K562 (cell line): ENCODE data around the gene DAPK3. TPM values are rescaled to one million over a fixed set of nuclear protein-coding genes. Genes with fewer than 3 reads are reported as not detected.
A peak's percentile ranks its signal among the peaks of the same experiment; 100 is the strongest.

Experiments used
- CHD4 ChIP-seq: fragments of 200-600 bp; sonication (generic); IDR thresholded peaks from 3 replicates; pipeline ENCODE4 v1.6.1; 2012; ENCODE audit warnings: low read depth, mild to moderate bottlenecking, mixed read lengths, low read length, inconsistent platforms; ENCODE audit not compliant: insufficient read depth, insufficient replicate concordance, poor library complexity, severe bottlenecking
- CREBBP ChIP-seq: IDR thresholded peaks from one replicate; pipeline ENCODE4 v1.6.1; 2012; ENCODE audit warnings: low read depth, mild to moderate bottlenecking, control low read depth, inconsistent platforms, low read length
- E2F6 ChIP-seq, 2 experiments: IDR thresholded peaks; 2 replicates each; pipeline ENCODE4 v1.6.1; 2011; ENCODE audit warnings: borderline replicate concordance in 1 of 2, control low read depth in 1 of 2, low read depth in 1 of 2, low read length in 1 of 2, mild to moderate bottlenecking in 1 of 2, mixed read lengths in 1 of 2, moderate library complexity in 1 of 2; ENCODE audit not compliant: insufficient read depth in 1 of 2, insufficient read length in 1 of 2, poor library complexity in 1 of 2, severe bottlenecking in 1 of 2; ENCODE audit errors: extremely low read depth in 1 of 2
- FOXP4 ChIP-seq: sonication (generic); formaldehyde crosslinking; IDR thresholded peaks from 2 replicates; pipeline ENCODE4 v1.8.0; 2022; ENCODE audit warnings: mild to moderate bottlenecking, missing genetic modification reagents, borderline replicate concordance
- GABPB1 ChIP-seq: sonication (generic); formaldehyde crosslinking; IDR thresholded peaks from 2 replicates; pipeline ENCODE4 v1.8.0; 2022; ENCODE audit warnings: mild to moderate bottlenecking, missing genetic modification reagents
- JUNB ChIP-seq: fragments of 450-650 bp; formaldehyde crosslinking; conservative IDR thresholded peaks from 2 replicates; pipeline ENCODE4 v1.4.0; 2020; ENCODE audit warnings: mild to moderate bottlenecking
- KAT7 ChIP-seq: sonication (generic); formaldehyde crosslinking; IDR thresholded peaks from 2 replicates; pipeline ENCODE4 v1.8.0; 2022; ENCODE audit warnings: missing genetic modification reagents, mild to moderate bottlenecking, borderline replicate concordance
- KLF1 ChIP-seq: fragments of 450-650 bp; IDR thresholded peaks from 2 replicates; pipeline ENCODE4 v1.6.1; 2016; ENCODE audit warnings: missing genetic modification characterization, missing compliant biosample characterization
- LARP7 ChIP-seq: fragments of 450-650 bp; IDR thresholded peaks from 2 replicates; pipeline ENCODE4 v1.6.1; 2016
- NONO ChIP-seq, 2 experiments: fragments of 200-400 bp in 1 of 2; fragments of 450-650 bp in 1 of 2; formaldehyde crosslinking in 1 of 2; IDR thresholded peaks; 2 replicates each; pipeline ENCODE4 v1.6.1; 2017; ENCODE audit warnings: low read depth in 2 of 2, mild to moderate bottlenecking in 2 of 2, moderate library complexity in 2 of 2, low read length in 1 of 2
- NR3C1 ChIP-seq: sonication (generic); formaldehyde crosslinking; IDR thresholded peaks from 2 replicates; pipeline ENCODE4 v1.8.1; 2022; ENCODE audit warnings: missing genetic modification reagents
- POLR2AphosphoS5 ChIP-seq: IDR thresholded peaks from 2 replicates; pipeline ENCODE4 v1.6.1; 2011; ENCODE audit warnings: mild to moderate bottlenecking, low read depth, low read length, moderate library complexity; ENCODE audit not compliant: control insufficient read depth, insufficient read depth
- PRPF4 ChIP-seq: fragments of 200-400 bp; formaldehyde crosslinking; IDR thresholded peaks from one replicate; pipeline ENCODE4 v1.6.1; 2017; ENCODE audit warnings: low read length, low read depth, mild to moderate bottlenecking; ENCODE audit not compliant: insufficient read depth, poor library complexity, severe bottlenecking
- RBM22 ChIP-seq: fragments of 200-400 bp; formaldehyde crosslinking; IDR thresholded peaks from 2 replicates; pipeline ENCODE4 v1.6.1; 2018; ENCODE audit warnings: low read length, low read depth; ENCODE audit not compliant: poor library complexity, severe bottlenecking
- RBM39 ChIP-seq: fragments of 200-400 bp; formaldehyde crosslinking; optimal IDR thresholded peaks from 2 replicates; pipeline ENCODE3; 2018; ENCODE audit warnings: low read depth, low read length
- SAFB2 ChIP-seq: fragments of 200-400 bp; formaldehyde crosslinking; IDR thresholded peaks from 2 replicates; pipeline ENCODE4 v1.6.1; 2018; ENCODE audit warnings: borderline replicate concordance, low read length, low read depth, moderate library complexity; ENCODE audit not compliant: severe bottlenecking
- SRSF1 ChIP-seq: fragments of 200-400 bp; formaldehyde crosslinking; IDR thresholded peaks from 2 replicates; pipeline ENCODE4 v1.6.1; 2017; ENCODE audit warnings: mild to moderate bottlenecking, low read depth, low read length, moderate library complexity
- SUPT5H ChIP-seq: fragments of 450-650 bp; IDR thresholded peaks from 2 replicates; pipeline ENCODE4 v1.6.1; 2016
- ZC3H4 ChIP-seq: sonication (generic); formaldehyde crosslinking; IDR thresholded peaks from 2 replicates; pipeline ENCODE4 v1.9.0; 2021; ENCODE audit warnings: missing genetic modification reagents, borderline replicate concordance
- ZKSCAN3 ChIP-seq: fragments of 250-450 bp; sonication (Bioruptor Pico); IDR thresholded peaks from 2 replicates; pipeline ENCODE4 v1.4.0; 2020
- polyA plus RNA-seq, 8 experiments: library from polyadenylated mRNA; depleted of rRNA in 4 of 8; stranded (reverse) in 5 of 8; unstranded in 3 of 8; fragments of >200 nt; fragmentation: Nextera tagmentation in 2 of 8; fragmentation: Illumina TruSeq in 1 of 8; extraction: Ambion mirVana in 2 of 8; extraction: Trizol in 1 of 8; gene quantifications; 2 replicates each; pipeline versions ENCODE4 v1.2.1 to v1.2.3, GENCODE V29; 2011 to 2014; ENCODE audit warnings: inconsistent platforms in 1 of 8, missing spikeins in 1 of 8
- total RNA-seq, 7 experiments: library from RNA; depleted of rRNA in 6 of 7; stranded (reverse); fragments of >200 nt in 6 of 7; fragmentation: Illumina TruSeq in 2 of 7; extraction: Trizol in 2 of 7; gene quantifications; 2 replicates each; pipeline versions ENCODE4 v1.2.1 to v1.2.3, GENCODE V29; 2011 to 2021; ENCODE audit warnings: low replicate concordance in 1 of 7

Gene DAPK3
- total and polyA plus RNA-seq, 9 of the 15 experiments (the other 6 are each of a cell fraction or from before 2014, with no cell fraction given): 0.14 to 63.4 (median 25.0) TPM

GRCh38 chr19:3982701-3983541 is 12.0 kb upstream of the DAPK3 start (continued):
- TF ChIP-seq KAT7 (peak; percentile 82; the same call in 1 of the 2 replicates), SRSF1 (peak; percentile 31; the same call in 1 of the 2 replicates), ZKSCAN3 (CRISPR knock-in tag) (no peak), KLF1 (tag) (no peak), SUPT5H (peak; percentile 43), FOXP4 (CRISPR knock-in tag) (peak; percentile 16; the same call in 1 of the 2 replicates), CREBBP (no peak), SAFB2 (no peak), GABPB1 (CRISPR knock-in tag) (peak; percentile 37; the same call in 1 of the 2 replicates), PRPF4 (peak; percentile 53), LARP7 (no peak), JUNB (CRISPR knock-in tag) (no peak), NR3C1 (CRISPR knock-in tag) (0 out of 2 replicates have a peak, but pooled peaks have one; percentile 53), CHD4 (no peak), NONO (IDR thresholded peaks at IDR 0.05; ENCODE audit: low read depth in 2 of 2, low read length in 1 of 2) (no peak), ZC3H4 (0 out of 2 replicates have a peak, but pooled peaks have one; percentile 21), POLR2AphosphoS5 (0 out of 2 replicates have a peak, but pooled peaks have one; percentile 14), E2F6 (IDR thresholded peaks at IDR 0.05; ENCODE audit: borderline replicate concordance in 1 of 2, extremely low read depth in 1 of 2, insufficient read depth in 1 of 2, insufficient read length in 1 of 2, low read depth in 1 of 2, low read length in 1 of 2, poor library complexity in 1 of 2, severe bottlenecking in 1 of 2) (no peak), RBM39 (peak; percentile 89), RBM22 (peak; percentile 72)
